Measurements from ENCODE around the gene KYAT1. TPM values are rescaled to one million over a fixed set of nuclear protein-coding genes. Genes with fewer than 3 reads are reported as not detected.
A peak's percentile ranks its signal among the peaks of the same experiment; 100 is the strongest.

KYAT1 gene
- total and polyA plus RNA-seq, 10 donors, result 4.7 to 19.9 (median 6.6) TPM

DNA sequence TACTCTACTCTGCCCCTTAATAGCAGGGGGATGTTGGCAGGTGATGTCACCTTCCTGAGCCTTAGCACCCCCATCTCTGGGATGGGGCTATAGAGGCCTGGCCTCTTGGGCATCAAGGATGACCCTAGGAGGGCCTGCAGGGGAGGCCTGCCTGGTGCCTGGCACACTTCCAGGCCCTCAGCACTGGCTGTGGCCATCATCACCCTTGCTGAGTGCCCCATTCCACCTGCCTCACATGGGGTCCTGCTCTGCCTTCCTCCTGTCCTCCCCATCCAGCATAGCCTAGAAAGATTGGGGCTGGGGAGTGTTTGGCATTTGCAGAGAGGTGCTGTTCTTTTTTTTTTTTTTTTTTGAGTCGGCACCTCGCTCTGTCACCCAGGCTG is 21.3 kb upstream of the KYAT1 start:
- TF ChIP-seq, protein P1, sequence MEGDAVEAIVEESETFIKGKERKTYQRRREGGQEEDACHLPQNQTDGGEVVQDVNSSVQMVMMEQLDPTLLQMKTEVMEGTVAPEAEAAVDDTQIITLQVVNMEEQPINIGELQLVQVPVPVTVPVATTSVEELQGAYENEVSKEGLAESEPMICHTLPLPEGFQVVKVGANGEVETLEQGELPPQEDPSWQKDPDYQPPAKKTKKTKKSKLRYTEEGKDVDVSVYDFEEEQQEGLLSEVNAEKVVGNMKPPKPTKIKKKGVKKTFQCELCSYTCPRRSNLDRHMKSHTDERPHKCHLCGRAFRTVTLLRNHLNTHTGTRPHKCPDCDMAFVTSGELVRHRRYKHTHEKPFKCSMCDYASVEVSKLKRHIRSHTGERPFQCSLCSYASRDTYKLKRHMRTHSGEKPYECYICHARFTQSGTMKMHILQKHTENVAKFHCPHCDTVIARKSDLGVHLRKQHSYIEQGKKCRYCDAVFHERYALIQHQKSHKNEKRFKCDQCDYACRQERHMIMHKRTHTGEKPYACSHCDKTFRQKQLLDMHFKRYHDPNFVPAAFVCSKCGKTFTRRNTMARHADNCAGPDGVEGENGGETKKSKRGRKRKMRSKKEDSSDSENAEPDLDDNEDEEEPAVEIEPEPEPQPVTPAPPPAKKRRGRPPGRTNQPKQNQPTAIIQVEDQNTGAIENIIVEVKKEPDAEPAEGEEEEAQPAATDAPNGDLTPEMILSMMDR (IDR thresholded peaks at IDR 0.05 in 8 of 11, conservative IDR thresholded peaks at IDR 0.05 in 3 of 11), result no peak
- TF ChIP-seq POLR2AphosphoS5 (IDR thresholded peaks at IDR 0.05), result no peak
- TF ChIP-seq POLR2A (IDR thresholded peaks at IDR 0.05), result no peak
- intact Hi-C loops (cut with DNase I; ENCODE audit: low total_unique reads), result no loop called here
- H3K4me1 ChIP-seq, result peaks cover 36 to 80% (median 54%) of the 10 kb centered on the region in 6 donors
- no peaks in the 10 kb centered on the region for H3K27me3 ChIP-seq (replicated peaks in 1 of 7)
- H3K9me3 ChIP-seq, result no peaks in the 10 kb centered on the region
- H3K4me3 ChIP-seq, result no peak overlapping the region
- DNase-seq, result no peak
- H3K36me3 ChIP-seq, result peaks cover 0 to 38% (median 13%) of the 10 kb centered on the region in 6 donors
- H3K27ac ChIP-seq, result peak overlapping the region; percentile 74 to 93 (median 86)
- WGBS, 5 donors, result 87 to 100% (median 94%) methylated on average over 2 of the region's 2 CpGs; no CpG with 5 or more reads in 1 of the 5 donors

DNA sequence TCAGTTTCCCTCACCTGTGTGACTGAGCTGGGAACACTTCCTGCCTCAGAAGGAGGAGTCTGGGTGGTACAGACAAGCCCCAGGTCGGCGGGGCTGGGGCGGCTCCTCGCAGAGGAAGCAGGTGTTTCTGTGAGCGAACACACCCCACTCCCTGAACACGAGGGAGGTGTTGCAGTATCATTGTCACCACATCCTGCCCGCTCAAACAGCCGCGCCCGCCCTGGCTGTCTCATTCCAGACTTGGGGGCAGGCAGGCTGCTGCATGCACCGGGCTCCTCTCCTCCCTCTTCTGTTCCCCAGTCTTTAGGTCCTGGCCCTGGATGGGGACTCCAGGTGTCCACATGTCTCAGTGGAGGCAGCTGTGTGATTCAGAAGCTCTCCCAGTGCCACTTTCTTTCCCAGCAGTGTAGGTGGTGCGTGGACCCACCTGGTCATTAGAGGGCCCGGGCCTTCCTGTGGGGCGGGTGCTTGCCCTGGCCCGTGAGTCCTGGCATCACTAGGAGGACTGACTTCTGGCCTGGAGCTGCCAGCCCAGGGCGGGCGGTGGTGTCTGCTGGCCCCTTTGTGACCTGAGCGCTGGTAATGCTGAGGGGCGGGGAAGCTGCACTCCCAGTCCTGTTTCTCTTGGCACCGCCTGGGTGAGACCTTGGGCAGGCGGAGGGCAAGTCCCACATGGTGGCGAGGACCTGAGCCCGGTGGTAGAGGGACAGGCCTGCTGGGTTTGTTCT is 20.8 kb upstream of the KYAT1 start:
- intact Hi-C loops (cut with DNase I; ENCODE audit: low total_unique reads), result no loop called here
- no peak for TF ChIP-seq POLR2A (IDR thresholded peaks at IDR 0.05)
- TF ChIP-seq POLR2AphosphoS5 (IDR thresholded peaks at IDR 0.05), result peak; percentile 88 to 90 (median 89)
- TF ChIP-seq, protein P1 (IDR thresholded peaks at IDR 0.05 in 8 of 11, conservative IDR thresholded peaks at IDR 0.05 in 3 of 11), result no peak
- Histone ChIP-seq H3K27ac (peak overlapping the region; percentile 74 to 93 (median 86)), H3K36me3 (peaks cover 0 to 35% (median 7%) of the 10 kb centered on the region in 6 donors), H3K4me3 (peak overlapping the region in 1 of 8 donors; percentile 42), H3K9me3 (no peaks in the 10 kb centered on the region), H3K4me1 (peaks cover 37 to 85% (median 55%) of the 10 kb centered on the region in 6 donors), H3K27me3 (replicated peaks in 1 of 7) (no peaks in the 10 kb centered on the region)
- WGBS, 5 donors, result 35 to 55% (median 36%) methylated on average over 10 to 23 of the region's 23 CpGs
- DNase-seq, result peak; percentile 97

- peak; percentile 80 for DNase-seq
- 66 to 79% (median 75%) methylated on average over 3 to 5 of the region's 5 CpGs for WGBS, 5 donors
- intact Hi-C loops (cut with DNase I; ENCODE audit: low total_unique reads), result no loop called here
- peaks cover 0 to 35% (median 7%) of the 10 kb centered on the region in 6 donors for H3K36me3 ChIP-seq
- H3K9me3 ChIP-seq, result no peaks in the 10 kb centered on the region
- no peaks in the 10 kb centered on the region for H3K27me3 ChIP-seq (replicated peaks in 1 of 7)
- peak overlapping the region in 1 of 8 donors; percentile 42 for H3K4me3 ChIP-seq
- TF ChIP-seq POLR2AphosphoS5 (IDR thresholded peaks at IDR 0.05) (no peak), POLR2A (IDR thresholded peaks at IDR 0.05) (no peak)
- TF ChIP-seq, protein P1 (IDR thresholded peaks at IDR 0.05 in 8 of 11, conservative IDR thresholded peaks at IDR 0.05 in 3 of 11), result no peak
- peaks cover 37 to 90% (median 55%) of the 10 kb centered on the region in 6 donors for H3K4me1 ChIP-seq
- peak overlapping the region; percentile 74 to 93 (median 86) for H3K27ac ChIP-seq
These were observed 20.1 kb upstream of the KYAT1 start for GRCh38 chr9:128901822-128902221.

GRCh38 chr9:128901379-128901778 is 19.6 kb upstream of the KYAT1 start:
- Histone ChIP-seq H3K9me3 (no peaks in the 10 kb centered on the region), H3K4me3 (no peak overlapping the region), H3K27me3 (replicated peaks in 1 of 7) (no peaks in the 10 kb centered on the region), H3K36me3 (peaks cover 0 to 37% (median 9%) of the 10 kb centered on the region in 6 donors), H3K27ac (peak overlapping the region; percentile 74 to 93 (median 86)), H3K4me1 (peaks cover 37 to 90% (median 55%) of the 10 kb centered on the region in 6 donors)
- TF ChIP-seq, protein P1 (IDR thresholded peaks at IDR 0.05 in 8 of 11, conservative IDR thresholded peaks at IDR 0.05 in 3 of 11), result no peak
- TF ChIP-seq POLR2A (IDR thresholded peaks at IDR 0.05) (no peak), POLR2AphosphoS5 (IDR thresholded peaks at IDR 0.05) (no peak)
- WGBS, 5 donors, result 75 to 90% (median 83%) methylated on average over 5 to 7 of the region's 7 CpGs
- intact Hi-C loops (cut with DNase I; ENCODE audit: low total_unique reads), result no loop called here
- DNase-seq, result no peak

Measured in spleen (tissue), 11 donors.